Measurements from ENCODE around the gene INPP5D.

GRCh38 chr2:233082931-233083755 is 23.0 kb downstream of the INPP5D start:
- TF ChIP-seq CTCF (IDR thresholded peaks at IDR 0.05; ENCODE audit: insufficient read depth, low read length) = no peak
- no peak for TF ChIP-seq REST (IDR thresholded peaks at IDR 0.05; ENCODE audit: insufficient replicate concordance, low read depth)
- TF ChIP-seq POLR2AphosphoS5 (IDR thresholded peaks at IDR 0.05; ENCODE audit: low read depth) = no peak; the same call in 1 of the 2 replicates
- peak; percentile 86 for TF ChIP-seq SPI1 (IDR thresholded peaks at IDR 0.05; ENCODE audit: borderline replicate concordance, low read depth)

All from HL-60 (cell line).